SK-N-SH (cell line): ENCODE data around the gene DTX3L. TPM values are rescaled to one million over a fixed set of nuclear protein-coding genes. Genes with fewer than 3 reads are reported as not detected.

Experiments used
- CTCF ChIA-PET: fragments of 300-600, 350-600 bp; formaldehyde crosslinking; extraction: SDS; loops from one replicate; lab custom pipeline; 2021; lab: Yijun Ruan, JAX
- POLR2A ChIA-PET: fragments of 350-600 bp; sonication (Branson Sonifier 250); formaldehyde crosslinking; extraction: SDS; loops from one replicate; lab custom pipeline; 2020; ENCODE audit warnings: antibody characterized with exemption, inconsistent platforms; lab: Yijun Ruan, JAX
- DNase-seq: peaks from one replicate; pipeline ENCODE4 v3.0.0; 2012
- H2AFZ ChIP-seq: fragments of 200-600 bp; sonication (generic); 2 replicates; pipeline ENCODE4 v1.8.1; 2016; ENCODE audit warnings: antibody characterized with exemption, mild to moderate bottlenecking, low read depth
- H3F3A ChIP-seq: fragments of 200-600 bp; sonication (generic); replicated peaks from 2 replicates; pipeline ENCODE3; 2016; ENCODE audit warnings: antibody characterized with exemption, mild to moderate bottlenecking; ENCODE audit not compliant: insufficient read depth
- H3K27ac ChIP-seq, 2 experiments: fragments of 200-500 bp in 1 of 2; fragments of 200-600 bp in 1 of 2; sonication (Bioruptor generic) in 1 of 2; sonication (generic), shearing (Covaris generic) in 1 of 2; 2 replicates each; pipeline versions ENCODE4 v1.5.1 to v1.6.1; 2014 to 2016; ENCODE audit warnings: low read depth in 2 of 2, inconsistent platforms in 1 of 2, low read length in 1 of 2, mild to moderate bottlenecking in 1 of 2, mixed read lengths in 1 of 2
- H3K27me3 ChIP-seq: fragments of 200-600 bp; sonication (generic), shearing (Covaris generic); 2 replicates; pipeline ENCODE4 v1.6.1; 2016; ENCODE audit warnings: mixed run types; ENCODE audit not compliant: insufficient read depth
- H3K36me3 ChIP-seq, 2 experiments: fragments of 200-500 bp in 1 of 2; fragments of 200-600 bp in 1 of 2; sonication (Bioruptor generic) in 1 of 2; sonication (generic) in 1 of 2; replicated peaks in 1 of 2; 2 replicates each; pipeline versions ENCODE3 to v1.5.1; 2014 to 2016; ENCODE audit warnings: low read length in 1 of 2, mild to moderate bottlenecking in 1 of 2; ENCODE audit not compliant: insufficient read depth in 2 of 2, control insufficient read depth in 1 of 2
- H3K4me1 ChIP-seq, 2 experiments: fragments of 200-500 bp in 1 of 2; fragments of 200-600 bp in 1 of 2; sonication (Bioruptor generic) in 1 of 2; sonication (generic), shearing (Covaris generic) in 1 of 2; 2 replicates each; pipeline versions ENCODE4 v1.5.1 to v1.6.1; 2014 to 2016; ENCODE audit warnings: low read depth in 1 of 2, low read length in 1 of 2, mixed run types in 1 of 2; ENCODE audit not compliant: insufficient read depth in 2 of 2, control insufficient read depth in 1 of 2
- H3K4me2 ChIP-seq: fragments of 200-600 bp; sonication (generic), shearing (Covaris generic); 2 replicates; pipeline ENCODE4 v1.6.1; 2017; ENCODE audit warnings: mixed run types
- H3K4me3 ChIP-seq, 2 experiments: fragments of 200-500 bp in 1 of 2; fragments of 200-600 bp in 1 of 2; sonication (Bioruptor generic) in 1 of 2; sonication (generic), shearing (Covaris generic) in 1 of 2; 2 replicates each; pipeline versions ENCODE4 v1.5.1 to v1.8.1; 2014 to 2016; ENCODE audit warnings: low read depth in 2 of 2, inconsistent platforms in 1 of 2, low read length in 1 of 2, mild to moderate bottlenecking in 1 of 2, mixed read lengths in 1 of 2, moderate library complexity in 1 of 2
- H3K79me2 ChIP-seq: fragments of 200-600 bp; sonication (generic); 2 replicates; pipeline ENCODE4 v1.8.1; 2017; ENCODE audit warnings: mild to moderate bottlenecking; ENCODE audit not compliant: insufficient read depth
- H3K9ac ChIP-seq: fragments of 200-600 bp; sonication (generic); 2 replicates; pipeline ENCODE4 v1.6.1; 2017; ENCODE audit warnings: mixed run types
- H3K9me2 ChIP-seq: fragments of 200-600 bp; sonication (generic); 2 replicates; pipeline ENCODE4 v1.6.1; 2017; ENCODE audit warnings: mixed run types
- H3K9me3 ChIP-seq: fragments of 200-600 bp; sonication (generic); 2 replicates; pipeline ENCODE4 v1.6.1; 2017; ENCODE audit warnings: mixed run types, mild to moderate bottlenecking, moderate library complexity
- H4K20me1 ChIP-seq: fragments of 200-600 bp; sonication (generic); 2 replicates; pipeline ENCODE4 v1.6.1; 2017; ENCODE audit warnings: mild to moderate bottlenecking, mixed run types; ENCODE audit not compliant: insufficient read depth
- CTCF ChIP-seq: fragments of 200-600 bp; sonication (generic); IDR thresholded peaks from 2 replicates; pipeline ENCODE4 v1.6.1; 2017; ENCODE audit warnings: antibody characterized with exemption, mild to moderate bottlenecking, moderate library complexity
- EP300 ChIP-seq, 2 experiments: IDR thresholded peaks; 2 replicates each; pipeline versions ENCODE4 v1.4.0 to v1.6.1; 2012; ENCODE audit warnings: borderline replicate concordance in 1 of 2, low read depth in 1 of 2, low read length in 1 of 2
- FOSL2 ChIP-seq: IDR thresholded peaks from 2 replicates; pipeline ENCODE4 v1.4.0; 2012; ENCODE audit warnings: low read depth, mild to moderate bottlenecking, moderate library complexity, borderline replicate concordance
- FOXJ3 ChIP-seq: sonication (generic); formaldehyde crosslinking; IDR thresholded peaks from 2 replicates; pipeline ENCODE4 v1.5.1; 2020; ENCODE audit warnings: mild to moderate bottlenecking, missing genetic modification reagents
- GABPA ChIP-seq: IDR thresholded peaks from 2 replicates; pipeline ENCODE4 v1.4.0; 2012; ENCODE audit warnings: low read depth, mild to moderate bottlenecking
- GATA2 ChIP-seq: sonication (generic); formaldehyde crosslinking; IDR thresholded peaks from 2 replicates; pipeline ENCODE4 v1.5.0; 2020; ENCODE audit warnings: mild to moderate bottlenecking, missing genetic modification reagents
- NRF1 ChIP-seq: IDR thresholded peaks from 2 replicates; pipeline ENCODE4 v1.6.1; 2012; ENCODE audit warnings: low read depth, mild to moderate bottlenecking, low read length
- POLR2AphosphoS5 ChIP-seq: IDR thresholded peaks from 2 replicates; pipeline ENCODE4 v1.6.1; 2012; ENCODE audit warnings: low read depth, low read length
- RCOR1 ChIP-seq: fragments of 150-350 bp; IDR thresholded peaks from 2 replicates; pipeline ENCODE4 v1.6.1; 2017; ENCODE audit warnings: antibody characterized with exemption, low read length
- RXRA ChIP-seq: IDR thresholded peaks from 2 replicates; pipeline ENCODE4 v1.4.0; 2012; ENCODE audit warnings: low read depth, mild to moderate bottlenecking, borderline replicate concordance
- SMC3 ChIP-seq: IDR thresholded peaks from 2 replicates; pipeline ENCODE4 v1.6.1; 2012; ENCODE audit warnings: low read depth, low read length, improper control_type of control experiment
- TCF12 ChIP-seq: IDR thresholded peaks from 2 replicates; pipeline ENCODE4 v1.4.0; 2012
- TEAD4 ChIP-seq: IDR thresholded peaks from 2 replicates; pipeline ENCODE4 v1.4.0; 2012; ENCODE audit warnings: mild to moderate bottlenecking, borderline replicate concordance; ENCODE audit not compliant: insufficient read depth
- USF2 ChIP-seq: fragments of 150-350 bp; IDR thresholded peaks from 2 replicates; pipeline ENCODE4 v1.6.1; 2017; ENCODE audit warnings: antibody characterized with exemption, low read length, low read depth, borderline replicate concordance
- YY1 ChIP-seq: IDR thresholded peaks from 2 replicates; pipeline ENCODE4 v1.4.0; 2012; ENCODE audit warnings: low read depth, mild to moderate bottlenecking
- WGBS: methylation state at CpG from one replicate; pipeline ENCODE4 v1.1.6; 2017; ENCODE audit warnings: low lambda C conversion rate; 5-methylcytosine and 5-hydroxymethylcytosine counted together
- polyA plus RNA-seq, 3 experiments: library from polyadenylated mRNA; depleted of rRNA; stranded (reverse); fragments of >200 nt; gene quantifications; 2 replicates each; pipeline ENCODE4 v1.2.3, GENCODE V29; 2012
- TF ChIP-seq, protein P1 (sequence below): IDR thresholded peaks from 2 replicates; pipeline ENCODE4 v1.4.0; 2012; ENCODE audit warnings: low read depth
- TF ChIP-seq, protein P2 (sequence below): fragments of 150-350 bp; IDR thresholded peaks from 2 replicates; pipeline ENCODE4 v1.6.1; 2016; ENCODE audit warnings: mild to moderate bottlenecking, low read depth, low read length
- TF ChIP-seq, protein P3 (sequence below): IDR thresholded peaks from 2 replicates; pipeline ENCODE4 v1.6.1; 2012; ENCODE audit warnings: mild to moderate bottlenecking, low read depth, low read length, moderate library complexity

Gene DTX3L
- polyA plus RNA-seq, 1 of the 3 experiments (the other 2 are of a cell fraction), result 2.7 TPM

GRCh38 chr3:122555275-122556071, 8.7 kb upstream of the DTX3L start:
- Histone ChIP-seq H3K9ac (no peak overlapping the region), H3K9me3 (no peaks in the 10 kb centered on the region), H3K4me1 (no peaks in the 10 kb centered on the region), H3K4me3 (no peak overlapping the region), H3K27me3 (no peaks in the 10 kb centered on the region), H3K36me3 (peaks cover 6 to 34% of the 10 kb centered on the region in 2 experiments), H3K27ac (no peak overlapping the region), H3K9me2 (no peaks in the 10 kb centered on the region), H2AFZ (no peak overlapping the region), H3F3A (no peaks in the 10 kb centered on the region), H3K79me2 (no peaks in the 10 kb centered on the region), H4K20me1 (no peaks in the 10 kb centered on the region), H3K4me2 (no peak overlapping the region)
- 88% methylated on average over 6 of the region's 6 CpGs for WGBS
- ChIA-PET CTCF (interaction anchor here (0.9 to 4.0 kb wide), 3 partner anchors 9 to 199 kb away, joined by 3 to 27 read pairs (median 4); partner anchors contain the start of genes DTX3L, PARP14 and PARP9), POLR2A (interaction anchor here (1.1 kb wide), 1 partner anchor 9 kb away, joined by 3 read pairs; the partner anchor contains the start of genes DTX3L and PARP9)
- TF ChIP-seq YY1 (no peak), RXRA (no peak), POLR2AphosphoS5 (no peak), GATA2 (CRISPR knock-in tag) (no peak), RCOR1 (no peak), SMC3 (no peak), FOSL2 (no peak), CTCF (no peak), TEAD4 (no peak), GABPA (no peak), USF2 (no peak)
- TF ChIP-seq, protein P1, sequence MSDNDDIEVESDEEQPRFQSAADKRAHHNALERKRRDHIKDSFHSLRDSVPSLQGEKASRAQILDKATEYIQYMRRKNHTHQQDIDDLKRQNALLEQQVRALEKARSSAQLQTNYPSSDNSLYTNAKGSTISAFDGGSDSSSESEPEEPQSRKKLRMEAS, result no peak
- no peak for DNase-seq

GRCh38 chr3:122557356-122557755, 6.8 kb upstream of the DTX3L start:
- POLR2A ChIA-PET, result no interaction called here
- H3K4me3 ChIP-seq, result no peak overlapping the region
- H3K9ac ChIP-seq, result no peak overlapping the region
- H3K36me3 ChIP-seq, result peaks cover 3 to 33% of the 10 kb centered on the region in 2 experiments
- CTCF ChIA-PET, result interaction anchor here (0.5 to 7.2 kb wide), 3 partner anchors 122 to 287 kb away, joined by 3 to 84 read pairs (median 3); partner anchors contain the start of gene PARP14
- WGBS, result 92% methylated on average over 5 of the region's 5 CpGs
- H3K9me2 ChIP-seq, result no peaks in the 10 kb centered on the region
- H3K27me3 ChIP-seq, result no peaks in the 10 kb centered on the region
- no peaks in the 10 kb centered on the region for H3K4me1 ChIP-seq
- no peaks in the 10 kb centered on the region for H4K20me1 ChIP-seq
- DNase-seq, result no peak
- H2AFZ ChIP-seq, result no peak overlapping the region
- no peak overlapping the region for H3K27ac ChIP-seq
- H3F3A ChIP-seq, result no peaks in the 10 kb centered on the region
- H3K4me2 ChIP-seq, result no peak overlapping the region
- H3K9me3 ChIP-seq, result no peaks in the 10 kb centered on the region
- no peaks in the 10 kb centered on the region for H3K79me2 ChIP-seq
- TF ChIP-seq TEAD4 (no peak), TCF12 (no peak), NRF1 (no peak), EP300 (IDR thresholded peaks at IDR 0.05; ENCODE audit: borderline replicate concordance in 1 of 2, low read depth in 1 of 2, low read length in 1 of 2) (no peak), GABPA (no peak), FOXJ3 (CRISPR knock-in tag) (no peak), USF2 (no peak)
- TF ChIP-seq, protein P2, sequence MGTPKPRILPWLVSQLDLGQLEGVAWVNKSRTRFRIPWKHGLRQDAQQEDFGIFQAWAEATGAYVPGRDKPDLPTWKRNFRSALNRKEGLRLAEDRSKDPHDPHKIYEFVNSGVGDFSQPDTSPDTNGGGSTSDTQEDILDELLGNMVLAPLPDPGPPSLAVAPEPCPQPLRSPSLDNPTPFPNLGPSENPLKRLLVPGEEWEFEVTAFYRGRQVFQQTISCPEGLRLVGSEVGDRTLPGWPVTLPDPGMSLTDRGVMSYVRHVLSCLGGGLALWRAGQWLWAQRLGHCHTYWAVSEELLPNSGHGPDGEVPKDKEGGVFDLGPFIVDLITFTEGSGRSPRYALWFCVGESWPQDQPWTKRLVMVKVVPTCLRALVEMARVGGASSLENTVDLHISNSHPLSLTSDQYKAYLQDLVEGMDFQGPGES, result no peak
- TF ChIP-seq, protein P3, sequence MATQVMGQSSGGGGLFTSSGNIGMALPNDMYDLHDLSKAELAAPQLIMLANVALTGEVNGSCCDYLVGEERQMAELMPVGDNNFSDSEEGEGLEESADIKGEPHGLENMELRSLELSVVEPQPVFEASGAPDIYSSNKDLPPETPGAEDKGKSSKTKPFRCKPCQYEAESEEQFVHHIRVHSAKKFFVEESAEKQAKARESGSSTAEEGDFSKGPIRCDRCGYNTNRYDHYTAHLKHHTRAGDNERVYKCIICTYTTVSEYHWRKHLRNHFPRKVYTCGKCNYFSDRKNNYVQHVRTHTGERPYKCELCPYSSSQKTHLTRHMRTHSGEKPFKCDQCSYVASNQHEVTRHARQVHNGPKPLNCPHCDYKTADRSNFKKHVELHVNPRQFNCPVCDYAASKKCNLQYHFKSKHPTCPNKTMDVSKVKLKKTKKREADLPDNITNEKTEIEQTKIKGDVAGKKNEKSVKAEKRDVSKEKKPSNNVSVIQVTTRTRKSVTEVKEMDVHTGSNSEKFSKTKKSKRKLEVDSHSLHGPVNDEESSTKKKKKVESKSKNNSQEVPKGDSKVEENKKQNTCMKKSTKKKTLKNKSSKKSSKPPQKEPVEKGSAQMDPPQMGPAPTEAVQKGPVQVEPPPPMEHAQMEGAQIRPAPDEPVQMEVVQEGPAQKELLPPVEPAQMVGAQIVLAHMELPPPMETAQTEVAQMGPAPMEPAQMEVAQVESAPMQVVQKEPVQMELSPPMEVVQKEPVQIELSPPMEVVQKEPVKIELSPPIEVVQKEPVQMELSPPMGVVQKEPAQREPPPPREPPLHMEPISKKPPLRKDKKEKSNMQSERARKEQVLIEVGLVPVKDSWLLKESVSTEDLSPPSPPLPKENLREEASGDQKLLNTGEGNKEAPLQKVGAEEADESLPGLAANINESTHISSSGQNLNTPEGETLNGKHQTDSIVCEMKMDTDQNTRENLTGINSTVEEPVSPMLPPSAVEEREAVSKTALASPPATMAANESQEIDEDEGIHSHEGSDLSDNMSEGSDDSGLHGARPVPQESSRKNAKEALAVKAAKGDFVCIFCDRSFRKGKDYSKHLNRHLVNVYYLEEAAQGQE, result no peak
